HG03558 (cell line): Measurements from ENCODE around the gene BNC2.

Experiments
- ATAC-seq: cut with Tn5 transposase; IDR thresholded peaks from one replicate; pipeline ENCODE4 v1.9.1; 2021; ENCODE audit warnings: moderate number of reproducible peaks; ENCODE audit not compliant: unreplicated experiment; ENCODE audit errors: extremely low read depth

BNC2 gene

DNA sequence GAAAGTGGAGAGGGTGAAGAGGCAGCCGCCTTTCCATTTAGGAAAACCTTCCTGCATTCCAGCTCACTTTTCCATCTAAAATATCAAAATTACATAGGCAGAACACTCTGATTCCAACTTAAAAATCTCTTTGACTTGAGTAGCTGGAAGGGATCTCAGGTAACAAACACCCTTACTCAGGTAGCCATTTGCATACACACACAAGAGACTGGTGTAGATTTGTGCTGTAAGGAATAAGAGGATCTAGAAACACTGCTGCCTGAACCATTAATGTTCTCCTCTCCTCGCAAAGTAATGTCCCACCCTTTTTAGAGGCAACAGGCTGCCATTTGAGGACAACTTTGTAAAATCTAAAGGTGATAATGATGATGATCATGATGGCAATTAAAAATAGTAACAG is 53.5 kb downstream of the BNC2 start:
- no peak for ATAC-seq

DNA sequence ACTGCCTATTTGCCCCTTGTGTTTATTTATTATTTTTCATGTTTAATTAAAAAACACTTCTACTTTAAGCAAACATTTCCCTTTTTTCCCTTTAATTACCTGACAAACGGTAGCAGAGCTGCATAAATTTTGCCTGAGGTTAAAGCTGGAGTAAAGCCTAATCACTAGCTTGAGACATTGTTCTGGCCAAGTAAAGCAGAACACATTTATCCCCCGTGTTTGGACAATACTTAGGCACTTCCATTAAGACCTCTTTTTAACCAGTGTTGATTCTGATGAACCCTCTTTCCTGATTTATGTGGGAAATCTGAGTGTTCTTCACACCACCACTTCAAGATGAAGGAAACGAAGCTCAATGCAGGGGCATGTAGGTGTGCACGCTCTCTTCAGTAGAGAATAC is 54.5 kb downstream of the BNC2 start:
- no peak for ATAC-seq

DNA sequence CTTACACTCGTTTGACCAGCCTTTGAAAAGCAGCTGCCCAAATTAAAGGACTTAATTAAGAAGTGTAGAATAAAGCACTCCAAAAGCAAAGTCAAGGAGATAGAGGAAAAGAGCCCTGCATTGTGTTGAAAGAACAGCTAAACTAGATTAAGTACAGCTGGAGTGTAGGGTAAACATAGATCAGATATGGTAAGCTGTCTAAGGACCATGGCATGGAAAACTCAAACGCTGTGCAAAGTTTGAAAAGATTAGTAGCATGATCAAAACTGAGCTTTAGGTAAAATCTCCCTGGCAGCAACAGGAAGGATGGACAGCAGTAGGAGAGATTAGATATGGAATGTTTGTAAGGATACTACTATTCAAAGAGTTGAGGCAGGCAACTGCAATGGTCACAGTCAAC is 55.4 kb downstream of the BNC2 start:
- no peak for ATAC-seq

DNA sequence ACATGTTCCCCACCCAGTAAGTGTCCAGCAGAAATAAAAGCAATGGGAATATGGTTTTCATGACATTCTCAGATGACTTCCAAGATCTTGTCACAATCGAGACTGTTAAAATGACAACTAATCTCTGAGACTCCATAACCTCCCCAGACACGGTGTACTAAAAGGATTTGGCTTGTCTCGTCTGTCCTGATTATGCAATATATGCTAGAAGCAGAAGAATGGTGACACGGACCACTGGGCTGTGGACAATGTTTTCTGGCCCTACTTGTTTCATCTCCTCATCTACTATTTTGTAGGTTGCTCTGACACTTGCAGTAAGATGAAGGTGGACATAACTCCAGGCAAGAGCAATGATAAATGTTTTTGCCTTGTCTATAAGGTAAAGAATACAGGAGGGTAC is 56.6 kb downstream of the BNC2 start:
- no peak for ATAC-seq

DNA sequence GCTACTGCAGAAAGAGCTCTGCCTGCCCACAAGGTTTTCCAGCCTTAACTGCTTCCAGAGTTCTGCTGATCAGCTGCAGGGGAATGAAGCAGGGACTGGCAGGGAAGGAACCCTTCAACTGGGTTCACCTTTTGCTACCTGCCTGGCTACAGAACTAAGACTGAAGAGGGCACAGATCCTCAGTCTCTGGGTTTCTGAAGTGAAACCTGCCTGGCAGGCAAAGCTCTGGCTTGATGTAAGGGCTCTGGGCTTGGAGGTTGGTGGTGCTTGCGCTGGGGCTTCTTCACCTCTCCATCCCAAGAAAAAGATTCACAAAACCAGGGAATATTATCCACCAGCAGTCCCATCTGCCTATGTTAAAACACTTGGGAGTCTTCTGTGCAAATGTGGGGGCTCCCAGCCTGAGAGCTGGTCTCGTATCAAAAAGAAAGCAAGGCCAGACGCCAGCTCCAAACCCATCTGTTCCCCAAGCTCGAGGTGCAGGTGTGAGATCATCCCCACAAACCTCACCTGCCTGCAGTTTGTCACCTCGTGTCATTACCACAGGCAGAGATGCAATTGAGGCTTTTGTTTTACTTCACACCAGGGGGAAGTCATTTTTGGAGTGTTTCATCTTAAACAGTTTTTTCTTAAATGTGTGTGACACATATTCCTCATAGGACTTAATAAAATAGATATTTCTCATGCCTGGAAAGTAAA is 58.3 kb downstream of the BNC2 start:
- no peak for ATAC-seq

DNA sequence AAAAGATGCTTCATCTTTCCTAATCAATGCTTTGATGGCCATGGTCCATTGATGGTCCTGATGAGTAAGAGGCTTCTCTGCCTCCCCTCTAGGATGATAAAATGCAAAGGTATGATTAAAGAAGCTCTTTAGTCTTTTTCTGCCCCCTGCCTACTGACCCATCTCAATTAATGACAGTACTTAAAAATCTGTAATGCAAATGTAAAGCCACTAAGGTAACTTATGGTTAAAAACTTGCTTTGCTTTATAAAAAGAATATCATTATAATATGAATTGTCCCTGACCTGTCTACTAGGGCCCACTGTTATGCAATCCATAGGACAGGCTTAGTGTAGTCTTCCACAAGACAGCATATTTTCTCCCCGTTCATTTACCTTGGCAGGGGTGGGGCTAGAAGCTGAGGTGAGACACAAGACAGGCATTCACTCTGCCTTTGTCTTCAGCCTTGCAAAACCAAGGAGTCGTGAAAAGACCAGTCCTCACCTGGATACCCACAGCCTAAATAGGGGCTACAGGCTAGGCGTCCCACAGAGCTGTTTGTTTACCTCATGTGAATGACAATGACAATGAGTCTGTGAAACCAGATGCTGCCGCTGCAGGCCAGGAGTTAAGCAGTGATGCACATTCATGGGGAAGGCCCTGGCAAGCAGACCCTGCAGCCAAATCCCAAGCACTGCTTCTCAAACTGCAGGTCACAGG is 60.4 kb downstream of the BNC2 start:
- ATAC-seq, result no peak

DNA sequence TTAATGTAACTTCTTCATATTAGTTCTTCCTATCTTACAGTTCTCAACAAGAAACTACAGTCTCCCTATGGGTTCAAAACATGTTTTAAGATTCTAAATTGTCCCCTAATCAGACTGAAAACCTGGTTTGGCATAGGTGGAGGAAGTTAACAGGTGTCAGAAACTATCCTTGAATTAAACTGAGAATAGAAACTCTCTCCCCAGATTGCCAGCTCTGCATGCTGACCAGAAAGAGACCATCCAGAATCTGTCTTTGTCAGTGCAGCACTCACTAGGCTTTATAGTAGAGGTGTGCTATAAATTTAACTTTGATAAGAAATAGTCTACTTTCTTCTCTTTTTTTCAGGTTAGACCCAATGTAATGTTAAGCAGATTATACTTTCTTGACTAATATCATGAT is 63.8 kb downstream of the BNC2 start:
- no peak for ATAC-seq

DNA sequence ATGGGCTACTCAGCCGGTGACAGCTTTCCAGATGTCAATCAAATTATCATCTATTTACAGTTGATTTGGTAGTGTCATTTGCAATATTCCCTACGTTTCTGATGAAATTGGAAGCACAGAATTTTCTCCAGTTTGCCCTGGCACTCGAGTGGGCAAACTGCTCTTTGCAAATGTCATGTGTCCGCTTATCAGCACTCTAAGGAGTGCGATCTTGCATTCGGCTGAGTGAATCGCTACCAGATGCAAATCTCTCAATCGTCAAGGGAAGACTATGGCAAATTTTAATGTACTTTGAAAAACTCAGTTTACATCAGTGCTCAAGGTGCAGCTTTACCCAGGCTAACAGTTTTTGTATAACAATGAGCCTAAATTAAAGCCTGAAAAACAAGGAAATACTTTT is 66.8 kb downstream of the BNC2 start:
- ATAC-seq, result no peak

DNA sequence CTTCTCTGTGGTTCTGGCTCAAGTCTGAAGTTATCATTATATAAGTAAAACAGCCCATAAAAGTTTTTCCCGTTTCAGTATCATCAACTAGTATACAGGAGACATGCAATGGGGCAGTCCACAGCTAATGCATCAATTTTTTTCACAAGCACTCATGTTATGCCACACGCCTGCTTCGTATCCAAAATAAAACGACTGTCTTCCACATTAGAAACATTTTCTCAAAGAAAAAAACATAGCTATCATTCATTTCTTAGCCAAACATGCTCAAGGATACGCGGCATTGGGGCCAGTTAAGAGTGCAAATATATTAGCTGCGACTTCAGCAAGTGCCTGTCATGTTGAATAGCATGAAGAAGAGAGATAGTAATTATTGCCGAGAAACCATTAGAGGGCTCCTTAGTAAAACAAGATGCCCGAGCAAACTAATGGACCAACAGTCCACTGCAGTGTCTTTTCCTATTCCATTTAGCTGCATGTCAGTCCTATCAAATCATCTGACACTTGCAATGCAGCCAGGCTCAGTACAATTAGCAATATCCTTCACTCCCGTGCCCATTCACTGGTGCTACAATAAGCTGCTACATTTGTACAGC is 68.5 kb downstream of the BNC2 start:
- no peak for ATAC-seq

DNA sequence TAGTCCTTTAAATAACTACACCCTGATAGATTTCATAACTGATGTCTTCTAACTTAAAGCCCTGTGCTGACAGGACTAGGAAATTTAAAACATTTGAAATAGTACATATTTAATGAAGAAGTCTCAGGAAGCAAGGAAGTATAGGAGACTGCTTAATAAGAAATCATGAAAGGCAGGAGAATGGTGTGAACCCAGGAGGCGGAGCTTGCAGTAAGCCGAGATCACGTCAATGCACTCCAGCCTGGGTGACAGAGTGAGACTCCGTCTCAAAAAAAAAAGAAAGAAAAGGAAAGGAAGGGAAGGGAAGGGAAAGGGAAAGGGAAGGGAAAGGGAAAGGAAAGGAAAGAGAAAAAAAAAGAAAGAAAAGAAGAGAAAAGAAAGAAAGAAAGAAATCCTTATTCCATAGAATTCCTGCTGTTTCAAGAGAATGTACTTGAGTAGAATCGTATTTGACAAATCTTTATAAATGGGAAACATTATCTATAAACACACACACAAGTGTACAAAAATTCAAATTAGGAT is 74.1 kb downstream of the BNC2 start:
- no peak for ATAC-seq

DNA sequence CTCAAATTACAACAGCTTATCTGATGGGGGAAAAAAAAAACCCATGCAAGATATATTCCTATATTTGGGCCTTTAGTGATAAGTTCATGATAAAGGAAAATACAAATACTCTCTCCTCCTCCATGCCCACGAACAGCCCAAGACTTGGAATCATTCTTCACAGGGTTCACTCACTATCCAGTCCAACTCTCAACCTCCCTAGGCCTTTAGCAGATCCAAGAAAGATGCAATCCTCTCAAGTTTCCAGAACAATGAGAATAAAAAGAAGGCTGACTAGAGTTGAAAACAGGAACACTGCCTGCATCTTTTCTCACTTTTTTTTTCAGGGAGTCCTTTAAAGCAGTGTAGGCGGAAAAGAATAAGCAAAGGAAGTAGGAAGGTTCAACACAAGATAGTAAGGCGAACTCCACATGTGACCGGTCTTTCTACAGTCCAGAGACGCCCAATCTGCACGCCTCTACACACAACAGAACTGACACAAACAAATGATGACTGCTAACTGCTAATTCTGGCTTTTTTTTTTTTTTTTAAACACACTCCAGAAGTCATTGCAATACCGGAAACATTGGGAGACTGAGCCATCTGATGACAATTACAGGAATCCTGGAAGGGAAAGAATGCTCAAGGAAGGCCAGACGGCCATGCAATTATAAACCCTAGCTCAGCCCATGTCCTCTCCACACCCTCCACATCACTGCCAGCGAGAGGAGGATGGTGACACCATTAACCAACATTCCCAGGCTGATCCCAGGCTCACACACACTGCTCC is 75.4 kb downstream of the BNC2 start:
- ATAC-seq, result no peak

DNA sequence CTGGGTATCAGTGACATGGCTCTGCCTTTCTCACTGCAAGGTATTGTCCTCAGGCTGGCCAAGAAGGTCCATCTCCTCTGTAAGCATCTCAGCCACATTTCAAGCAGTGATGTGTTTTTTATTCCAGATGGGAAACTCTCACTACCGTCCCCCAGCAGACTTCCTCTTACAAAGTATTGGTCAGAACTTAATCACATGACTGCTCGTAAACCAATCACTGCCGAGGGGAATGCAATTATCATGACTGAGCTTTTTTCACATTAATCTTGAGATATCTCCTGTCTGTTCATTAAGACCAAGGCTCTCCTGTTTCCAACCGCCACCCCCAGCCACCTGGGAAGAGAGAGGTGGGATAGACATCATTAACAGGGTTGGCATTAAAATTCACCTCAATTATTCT is 76.4 kb downstream of the BNC2 start:
- no peak for ATAC-seq

DNA sequence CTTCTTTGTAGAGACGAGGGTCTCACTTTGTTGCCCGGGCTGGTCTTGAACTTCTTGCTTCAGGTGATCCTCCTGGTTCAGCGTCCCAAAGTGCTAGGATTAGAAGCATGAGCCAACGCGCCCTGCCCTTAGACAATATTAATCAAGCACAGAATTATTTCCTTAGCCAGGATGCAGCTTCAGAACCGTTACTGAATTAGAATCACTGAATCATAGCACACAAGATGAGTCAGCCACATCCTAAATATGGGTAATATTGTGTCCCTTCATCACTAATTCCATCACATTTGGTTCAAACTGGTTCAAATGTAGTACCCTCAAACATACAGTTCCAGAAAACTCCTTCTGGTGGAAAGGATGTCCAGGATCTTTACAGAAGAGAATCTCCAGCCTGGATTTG is 82.7 kb downstream of the BNC2 start:
- no peak for ATAC-seq

DNA sequence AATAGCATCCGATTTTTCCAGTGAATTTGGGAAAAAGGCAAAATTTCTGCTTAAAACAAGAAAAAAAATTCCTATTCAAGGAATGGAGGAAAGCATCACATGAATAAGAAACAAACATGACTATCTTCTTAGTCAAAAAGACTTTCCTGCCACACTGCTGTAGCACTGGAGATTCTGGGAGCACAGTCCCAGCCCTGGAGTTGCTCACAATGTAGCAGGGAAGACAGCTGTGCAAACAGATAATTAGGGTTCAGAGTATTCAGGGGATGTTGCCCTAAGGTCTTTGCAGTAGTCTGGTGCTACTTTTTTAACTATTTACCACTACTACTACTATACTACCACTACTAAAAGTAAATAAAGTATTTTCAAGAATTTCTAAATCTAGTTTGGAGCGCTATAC is 86.5 kb downstream of the BNC2 start:
- no peak for ATAC-seq

DNA sequence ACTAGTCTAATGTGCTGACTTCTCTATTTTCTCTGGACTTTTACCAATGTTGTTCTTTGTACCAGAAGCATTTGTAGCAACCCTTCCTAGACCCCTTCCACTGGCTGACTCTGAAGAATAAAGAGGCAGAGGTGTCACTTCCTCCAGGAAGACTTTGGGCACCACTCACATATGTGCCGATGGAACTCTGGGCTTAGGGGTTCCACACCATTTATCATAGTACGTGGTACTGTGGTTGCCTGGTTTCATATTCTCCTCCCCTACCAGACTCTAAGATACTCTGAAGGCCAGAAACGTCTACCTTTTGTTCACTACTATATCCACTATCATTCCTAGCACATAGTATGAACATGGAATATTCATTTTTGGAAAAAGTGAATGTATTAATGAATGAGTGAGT is 88.0 kb downstream of the BNC2 start:
- ATAC-seq, result no peak

DNA sequence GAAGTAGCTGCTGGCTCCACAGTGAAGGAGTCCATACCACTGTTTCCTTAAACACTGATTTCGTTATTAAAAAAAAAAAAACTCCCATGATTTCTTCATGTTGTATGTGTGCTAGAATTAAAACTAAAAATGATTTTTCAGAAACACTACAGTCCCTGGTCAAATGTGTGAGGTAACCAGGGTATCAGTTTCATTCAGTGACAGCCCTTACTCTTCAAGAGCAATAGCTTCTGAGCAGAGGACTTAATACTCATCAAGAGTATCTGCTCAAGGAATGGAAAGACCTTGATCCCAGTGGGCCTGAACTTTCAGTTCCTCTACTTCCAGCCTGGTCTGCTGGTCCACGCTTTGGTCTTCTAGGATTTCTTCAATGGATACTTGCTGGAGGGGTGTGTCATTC is 95.1 kb downstream of the BNC2 start:
- no peak for ATAC-seq

DNA sequence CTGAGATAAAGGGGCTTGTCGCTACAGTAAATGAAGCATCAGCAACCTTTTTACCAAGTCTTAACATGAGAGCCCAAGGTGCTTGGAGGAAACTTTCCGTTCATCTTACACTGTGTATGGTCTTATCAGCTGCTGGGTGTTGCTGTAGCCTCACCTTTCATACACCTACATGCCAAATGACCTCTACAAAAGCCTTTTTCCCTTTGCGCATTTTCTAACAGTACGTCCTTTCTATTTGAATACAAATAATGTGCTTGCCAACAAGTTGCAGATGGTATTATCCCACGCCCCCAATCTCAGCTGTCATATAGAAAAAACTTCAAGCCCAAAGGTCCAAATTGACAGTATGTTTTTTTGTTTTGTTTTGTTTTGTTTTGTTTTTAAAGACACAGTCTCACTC is 96.9 kb downstream of the BNC2 start:
- no peak for ATAC-seq

DNA sequence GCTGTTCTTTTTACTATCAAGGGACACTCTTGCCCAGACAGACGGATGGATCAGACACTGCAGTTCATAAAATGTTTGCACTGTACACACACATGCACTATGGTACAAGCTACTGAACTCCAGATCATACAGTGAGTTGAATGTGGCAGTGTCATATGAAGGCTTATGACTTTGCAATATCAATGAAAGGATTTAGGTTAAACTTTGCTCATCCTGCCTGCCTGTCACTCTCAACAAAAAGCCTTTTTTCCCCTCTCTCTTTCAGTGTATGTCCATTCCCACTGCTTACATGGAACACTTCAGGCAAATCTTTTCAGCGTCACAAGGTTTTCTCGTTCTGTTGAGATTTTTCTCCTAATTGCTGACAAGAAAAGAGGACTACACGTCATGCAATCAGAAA is 97.4 kb downstream of the BNC2 start:
- no peak for ATAC-seq

DNA sequence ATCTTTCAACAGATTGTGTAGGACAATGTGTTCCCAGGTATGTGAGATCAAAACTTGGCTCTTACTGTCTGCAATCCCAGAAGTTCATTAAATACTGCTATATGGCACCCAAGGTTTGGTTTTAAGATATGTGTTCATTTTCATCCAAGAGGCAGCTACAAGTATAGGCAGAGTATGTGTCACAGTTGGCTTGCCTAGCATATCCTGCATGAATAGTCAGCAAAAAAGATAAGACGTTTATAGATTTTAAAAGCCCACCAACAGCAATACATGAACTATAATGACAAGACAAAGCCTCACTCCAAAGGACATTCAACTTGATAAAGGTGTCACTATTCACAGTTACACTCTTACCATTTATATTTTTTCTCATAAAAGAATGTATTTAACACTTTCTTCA is 99.1 kb downstream of the BNC2 start:
- ATAC-seq, result no peak

DNA sequence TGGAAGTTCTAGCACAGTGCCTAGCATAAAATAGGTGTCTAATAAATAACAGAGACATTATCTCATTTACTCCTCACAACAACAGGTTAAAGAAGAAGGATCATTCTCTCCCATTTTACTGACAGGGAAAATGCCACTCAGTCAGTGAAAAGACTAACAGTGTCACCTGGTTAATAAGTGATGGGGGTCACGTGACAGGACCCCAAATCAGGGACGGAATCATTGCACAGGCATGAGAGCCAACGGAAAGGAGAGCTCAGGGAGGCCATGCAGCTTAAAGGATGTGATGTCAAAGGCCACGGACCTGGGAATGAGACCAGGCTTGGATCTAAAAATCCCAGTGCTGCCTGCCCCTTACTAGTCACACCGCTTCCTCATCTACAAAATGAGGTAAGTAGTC is 101.2 kb downstream of the BNC2 start:
- ATAC-seq, result no peak

DNA sequence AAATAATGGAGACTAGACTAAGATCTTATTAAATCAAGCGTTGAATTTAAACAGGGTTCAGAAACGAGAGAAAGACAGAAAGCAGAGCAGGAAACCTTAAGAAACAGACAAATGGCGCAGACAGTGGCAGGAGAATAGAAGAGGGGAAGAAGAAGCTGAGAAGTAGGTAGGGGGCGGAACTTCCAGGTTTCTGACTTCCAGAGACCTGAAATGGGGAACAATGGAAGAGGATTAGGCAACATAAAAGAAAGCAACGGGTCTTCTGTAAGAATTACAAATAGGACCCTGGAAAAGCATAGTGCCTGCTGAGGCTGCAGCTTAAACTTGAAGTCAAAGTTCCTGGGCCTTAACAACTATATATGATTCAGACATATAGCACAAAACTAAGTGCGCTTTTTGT is 101.7 kb downstream of the BNC2 start:
- ATAC-seq, result no peak
